Rectal smooth muscle tissue (tissue), 1 donor: ENCODE measurements around the gene HSD11B1.

Experiments
- H3K27ac ChIP-seq: one replicate; pipeline ENCODE4 v1.7.0; 2013; ENCODE audit warnings: low read depth, low read length, inconsistent platforms
- H3K27me3 ChIP-seq: one replicate; pipeline ENCODE4 v1.7.0; 2013; ENCODE audit warnings: low read length; ENCODE audit not compliant: control insufficient read depth, insufficient read depth
- H3K36me3 ChIP-seq: one replicate; pipeline ENCODE4 v1.7.0; 2013; ENCODE audit warnings: low read length; ENCODE audit not compliant: control insufficient read depth, insufficient read depth
- H3K4me1 ChIP-seq: one replicate; pipeline ENCODE4 v1.7.0; 2013; ENCODE audit warnings: low read length; ENCODE audit not compliant: control insufficient read depth, insufficient read depth
- H3K4me3 ChIP-seq: one replicate; pipeline ENCODE4 v1.7.0; 2013; ENCODE audit warnings: low read length
- H3K9ac ChIP-seq: one replicate; pipeline ENCODE4 v1.7.0; 2013; ENCODE audit warnings: low read length

HSD11B1 gene

GRCh38 chr1:209720326-209720725 lies 15.7 kb downstream of the HSD11B1 start:
- no peak overlapping the region for H3K27ac ChIP-seq
- H3K36me3 ChIP-seq, result no peaks in the 10 kb centered on the region
- H3K9ac ChIP-seq, result no peak overlapping the region
- H3K4me1 ChIP-seq, result no peaks in the 10 kb centered on the region
- no peak overlapping the region for H3K4me3 ChIP-seq
- H3K27me3 ChIP-seq, result no peaks in the 10 kb centered on the region

DNA sequence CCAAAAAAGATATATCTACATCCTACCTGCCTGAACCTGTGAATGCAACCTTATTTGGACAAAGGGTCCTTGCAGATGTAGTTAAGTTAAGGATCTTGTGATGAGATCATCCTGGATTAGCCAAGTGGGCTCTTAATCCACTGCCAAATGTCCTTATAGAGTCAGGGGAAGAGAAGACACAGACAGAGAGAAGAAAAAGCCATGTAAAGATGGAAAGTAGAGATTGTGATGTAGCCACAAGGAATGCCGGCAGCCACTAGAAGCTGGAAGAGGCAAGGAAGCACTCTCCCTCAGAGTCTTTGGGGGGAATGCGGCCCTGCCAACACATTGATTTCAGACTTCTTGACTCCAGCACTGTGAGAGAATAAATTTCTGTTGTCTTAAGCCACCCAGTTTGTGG lies 16.2 kb downstream of the HSD11B1 start:
- H3K27ac ChIP-seq, result no peak overlapping the region
- no peak overlapping the region for H3K4me3 ChIP-seq
- no peaks in the 10 kb centered on the region for H3K4me1 ChIP-seq
- H3K9ac ChIP-seq, result no peak overlapping the region
- no peaks in the 10 kb centered on the region for H3K36me3 ChIP-seq
- no peaks in the 10 kb centered on the region for H3K27me3 ChIP-seq

GRCh38 chr1:209721323-209721722 lies 16.7 kb downstream of the HSD11B1 start:
- Histone ChIP-seq H3K9ac (no peak overlapping the region), H3K36me3 (no peaks in the 10 kb centered on the region), H3K27ac (no peak overlapping the region), H3K27me3 (no peaks in the 10 kb centered on the region), H3K4me3 (no peak overlapping the region), H3K4me1 (no peaks in the 10 kb centered on the region)

DNA sequence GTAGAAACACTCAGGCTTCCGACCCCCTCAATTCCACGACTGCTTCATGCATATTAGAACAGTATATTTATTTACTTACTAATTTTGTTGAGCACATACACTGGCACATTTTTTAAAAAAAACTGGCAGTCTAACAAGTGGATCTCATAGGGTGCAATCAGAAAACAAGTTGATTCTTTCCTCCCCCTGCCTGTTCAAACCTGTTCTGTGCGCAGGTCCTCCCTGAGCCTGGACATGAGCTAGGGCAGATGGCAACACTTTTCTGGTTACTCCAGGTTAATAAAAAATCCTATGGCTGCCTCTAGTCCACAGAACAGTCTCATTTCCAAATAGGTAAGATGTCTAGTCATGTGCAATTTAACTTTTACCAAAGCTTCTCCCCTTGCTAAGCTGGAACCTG lies 18.6 kb downstream of the HSD11B1 start:
- H3K27me3 ChIP-seq, result no peaks in the 10 kb centered on the region
- no peak overlapping the region for H3K9ac ChIP-seq
- no peak overlapping the region for H3K4me3 ChIP-seq
- H3K36me3 ChIP-seq, result no peaks in the 10 kb centered on the region
- no peak overlapping the region for H3K27ac ChIP-seq
- no peaks in the 10 kb centered on the region for H3K4me1 ChIP-seq

GRCh38 chr1:209723756-209724693 lies 19.4 kb downstream of the HSD11B1 start:
- Histone ChIP-seq H3K4me1 (no peaks in the 10 kb centered on the region), H3K4me3 (no peak overlapping the region), H3K36me3 (no peaks in the 10 kb centered on the region), H3K9ac (no peak overlapping the region), H3K27ac (no peak overlapping the region), H3K27me3 (no peaks in the 10 kb centered on the region)

GRCh38 chr1:209727286-209727685 lies 22.6 kb downstream of the HSD11B1 start:
- Histone ChIP-seq H3K9ac (no peak overlapping the region), H3K27ac (no peak overlapping the region), H3K27me3 (no peaks in the 10 kb centered on the region)

DNA sequence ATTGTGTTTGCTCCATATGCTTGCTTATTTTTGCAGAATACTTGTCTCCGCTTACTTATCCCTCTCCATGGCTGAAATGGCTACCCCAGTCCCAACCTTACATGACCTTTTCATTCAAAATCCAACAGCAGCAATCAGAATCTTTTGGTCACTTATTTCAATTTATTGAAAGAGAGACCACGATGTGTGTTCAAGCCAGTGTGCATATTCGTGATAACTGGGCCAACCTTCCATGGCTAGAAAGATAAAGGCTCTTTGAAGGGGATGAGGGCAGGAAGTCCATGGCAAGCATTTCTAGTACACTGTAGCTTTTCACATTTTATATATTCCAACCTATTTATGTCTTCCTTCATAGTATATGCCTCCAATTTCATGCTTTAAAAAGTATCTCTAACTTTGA lies 23.1 kb downstream of the HSD11B1 start:
- Histone ChIP-seq H3K36me3 (no peaks in the 10 kb centered on the region), H3K4me1 (no peaks in the 10 kb centered on the region), H3K27ac (no peak overlapping the region), H3K4me3 (no peak overlapping the region), H3K27me3 (no peaks in the 10 kb centered on the region), H3K9ac (no peak overlapping the region)

More at GRCh38 chr1:209727286-209727685, 22.6 kb downstream of the HSD11B1 start:
- Histone ChIP-seq H3K4me3 (no peak overlapping the region), H3K4me1 (no peaks in the 10 kb centered on the region), H3K36me3 (no peaks in the 10 kb centered on the region)

DNA sequence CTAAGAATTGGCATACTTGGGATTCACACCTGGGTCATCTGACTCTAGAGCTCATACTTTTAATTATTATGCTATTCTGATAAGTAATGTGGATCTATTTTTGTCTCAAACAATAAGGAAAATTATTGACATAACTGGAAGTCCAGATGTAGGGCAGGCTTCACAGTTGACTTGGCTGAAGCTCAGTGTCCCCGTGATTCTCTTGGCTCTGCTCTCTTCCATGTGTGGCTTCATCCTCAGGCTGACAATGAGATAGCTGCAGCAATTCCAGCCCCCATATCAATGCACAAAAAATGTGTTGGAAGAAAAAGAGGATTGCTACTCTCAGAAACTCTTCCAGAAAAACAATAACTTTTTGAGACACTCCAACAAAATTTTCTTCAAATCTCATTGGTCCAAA lies 23.8 kb downstream of the HSD11B1 start:
- Histone ChIP-seq H3K9ac (no peak overlapping the region), H3K27ac (no peak overlapping the region), H3K4me3 (no peak overlapping the region), H3K36me3 (no peaks in the 10 kb centered on the region), H3K4me1 (no peaks in the 10 kb centered on the region), H3K27me3 (no peaks in the 10 kb centered on the region)

- Histone ChIP-seq H3K36me3 (no peaks in the 10 kb centered on the region), H3K27ac (no peak overlapping the region), H3K9ac (no peak overlapping the region), H3K27me3 (no peaks in the 10 kb centered on the region), H3K4me3 (no peak overlapping the region), H3K4me1 (no peaks in the 10 kb centered on the region)
Observed at GRCh38 chr1:209729436-209729835, 24.8 kb downstream of the HSD11B1 start.

GRCh38 chr1:209732725-209733124 lies 28.1 kb downstream of the HSD11B1 start:
- Histone ChIP-seq H3K27me3 (no peaks in the 10 kb centered on the region), H3K4me3 (no peak overlapping the region), H3K36me3 (no peaks in the 10 kb centered on the region), H3K9ac (no peak overlapping the region), H3K4me1 (no peaks in the 10 kb centered on the region), H3K27ac (no peak overlapping the region)

- Histone ChIP-seq H3K4me1 (no peaks in the 10 kb centered on the region), H3K27me3 (no peaks in the 10 kb centered on the region), H3K36me3 (no peaks in the 10 kb centered on the region), H3K9ac (no peak overlapping the region), H3K27ac (no peak overlapping the region), H3K4me3 (no peak overlapping the region)
Observed at GRCh38 chr1:209733409-209734192, 29.0 kb downstream of the HSD11B1 start.

DNA sequence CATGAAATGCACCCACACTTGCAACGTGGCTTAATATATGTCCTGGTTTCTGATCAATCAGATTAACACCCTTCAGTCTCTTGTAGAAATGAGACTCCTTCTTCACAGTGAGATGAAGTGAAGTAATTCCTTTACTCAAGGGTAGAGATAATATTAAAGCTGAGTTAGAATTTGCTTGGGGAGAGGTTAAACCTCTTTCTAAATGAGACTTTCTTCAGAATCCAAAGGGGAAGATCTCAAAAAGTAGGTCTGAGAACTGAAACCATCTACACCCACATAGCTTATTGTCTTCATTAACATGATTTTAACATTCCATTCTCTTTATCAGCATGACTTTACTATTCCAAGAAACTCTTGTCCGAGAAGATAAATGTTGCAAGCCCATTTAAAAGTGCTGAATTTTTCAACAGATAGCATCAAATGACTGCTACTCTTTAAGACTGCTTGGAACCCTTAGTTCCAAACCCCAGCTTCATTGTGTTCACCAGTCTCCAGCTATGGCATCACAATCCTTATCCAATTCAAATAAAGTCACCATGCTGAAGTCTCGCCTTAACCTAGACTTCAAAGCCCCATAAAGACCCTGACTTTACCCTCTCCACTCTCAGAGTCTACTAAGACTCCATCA lies 32.0 kb downstream of the HSD11B1 start:
- Histone ChIP-seq H3K9ac (no peak overlapping the region), H3K36me3 (no peaks in the 10 kb centered on the region), H3K27me3 (no peaks in the 10 kb centered on the region), H3K27ac (no peak overlapping the region), H3K4me1 (no peaks in the 10 kb centered on the region), H3K4me3 (no peak overlapping the region)
